ENCODE data around the gene KBTBD7.

GRCh38 chr13:41196620-41197019 is 2.3 kb upstream of the KBTBD7 start:
- TF ChIP-seq, protein P1, sequence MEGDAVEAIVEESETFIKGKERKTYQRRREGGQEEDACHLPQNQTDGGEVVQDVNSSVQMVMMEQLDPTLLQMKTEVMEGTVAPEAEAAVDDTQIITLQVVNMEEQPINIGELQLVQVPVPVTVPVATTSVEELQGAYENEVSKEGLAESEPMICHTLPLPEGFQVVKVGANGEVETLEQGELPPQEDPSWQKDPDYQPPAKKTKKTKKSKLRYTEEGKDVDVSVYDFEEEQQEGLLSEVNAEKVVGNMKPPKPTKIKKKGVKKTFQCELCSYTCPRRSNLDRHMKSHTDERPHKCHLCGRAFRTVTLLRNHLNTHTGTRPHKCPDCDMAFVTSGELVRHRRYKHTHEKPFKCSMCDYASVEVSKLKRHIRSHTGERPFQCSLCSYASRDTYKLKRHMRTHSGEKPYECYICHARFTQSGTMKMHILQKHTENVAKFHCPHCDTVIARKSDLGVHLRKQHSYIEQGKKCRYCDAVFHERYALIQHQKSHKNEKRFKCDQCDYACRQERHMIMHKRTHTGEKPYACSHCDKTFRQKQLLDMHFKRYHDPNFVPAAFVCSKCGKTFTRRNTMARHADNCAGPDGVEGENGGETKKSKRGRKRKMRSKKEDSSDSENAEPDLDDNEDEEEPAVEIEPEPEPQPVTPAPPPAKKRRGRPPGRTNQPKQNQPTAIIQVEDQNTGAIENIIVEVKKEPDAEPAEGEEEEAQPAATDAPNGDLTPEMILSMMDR (IDR thresholded peaks at IDR 0.05 in 8 of 11, conservative IDR thresholded peaks at IDR 0.05 in 3 of 11): no peak
- TF ChIP-seq POLR2A (IDR thresholded peaks at IDR 0.05) (no peak), POLR2AphosphoS5 (IDR thresholded peaks at IDR 0.05) (no peak)

All from spleen (tissue), 7 donors.